Ecto neural progenitor cell (in vitro differentiated cells): ENCODE measurements around the gene NELL1.

ENCODE experiments used
- DNase-seq: peaks from one replicate; pipeline ENCODE4 v3.0.0-alpha.2; 2018; ENCODE audit warnings: low spot score

NELL1 gene

GRCh38 chr11:20874358-20874757, 205.0 kb downstream of the NELL1 start:
- DNase-seq: no peak

- no peak for DNase-seq
These were observed 206.5 kb downstream of the NELL1 start for GRCh38 chr11:20875889-20876288.

GRCh38 chr11:20876738-20877137, 207.4 kb downstream of the NELL1 start:
- no peak for DNase-seq

- DNase-seq: no peak
These were observed 210.7 kb downstream of the NELL1 start for GRCh38 chr11:20880094-20880493.

- DNase-seq: no peak
These were observed 212.1 kb downstream of the NELL1 start for GRCh38 chr11:20881328-20882079.

GRCh38 chr11:20887137-20887536, 217.8 kb downstream of the NELL1 start:
- DNase-seq: no peak

GRCh38 chr11:20894296-20894695, 224.9 kb downstream of the NELL1 start:
- DNase-seq: no peak

- DNase-seq: no peak
These were observed 240.8 kb downstream of the NELL1 start for GRCh38 chr11:20909995-20910726.

GRCh38 chr11:20910733-20911132, 241.3 kb downstream of the NELL1 start:
- no peak for DNase-seq

GRCh38 chr11:20912065-20912821, 242.9 kb downstream of the NELL1 start:
- DNase-seq: no peak

- no peak for DNase-seq
These were observed 243.6 kb downstream of the NELL1 start for GRCh38 chr11:20912922-20913512.

- DNase-seq: no peak
These were observed 247.9 kb downstream of the NELL1 start for GRCh38 chr11:20917306-20917705.

- no peak for DNase-seq
These were observed 257.6 kb downstream of the NELL1 start for GRCh38 chr11:20926799-20927540.

GRCh38 chr11:20931029-20931428, 261.6 kb downstream of the NELL1 start:
- DNase-seq: no peak

- DNase-seq: no peak
These were observed 263.7 kb downstream of the NELL1 start for GRCh38 chr11:20933086-20933485.

- DNase-seq: no peak
These were observed 264.6 kb downstream of the NELL1 start for GRCh38 chr11:20933958-20934357.

- DNase-seq: no peak
These were observed 265.1 kb downstream of the NELL1 start for GRCh38 chr11:20934516-20934915.

GRCh38 chr11:20937826-20938225, 268.4 kb downstream of the NELL1 start:
- DNase-seq: no peak

- DNase-seq: no peak
These were observed 280.2 kb downstream of the NELL1 start for GRCh38 chr11:20949585-20949984.

GRCh38 chr11:20962581-20962980, 293.2 kb downstream of the NELL1 start:
- DNase-seq: no peak

GRCh38 chr11:20963596-20963995, 294.2 kb downstream of the NELL1 start:
- DNase-seq: no peak

- no peak for DNase-seq
These were observed 295.6 kb downstream of the NELL1 start for GRCh38 chr11:20964985-20965384.
